Stomach (tissue), 9 donors: Measurements from ENCODE around the gene PPEF2. TPM values are rescaled to one million over a fixed set of nuclear protein-coding genes. Genes with fewer than 3 reads are reported as not detected.

Experiments used
- DNase-seq, 2 donors: peaks; one replicate each; pipeline versions ENCODE4 v3.0.0 to v3.0.0-alpha.2; 2013 to 2019
- H3K27ac ChIP-seq, 5 donors: fragments of 200-600 bp in 4 of 5; sonication (generic) in 4 of 5; one replicate each; pipeline ENCODE4 v1.5.1; 2013 to 2019; ENCODE audit warnings: mild to moderate bottlenecking in 1 of 5, moderate library complexity in 1 of 5
- H3K27me3 ChIP-seq, 3 donors: fragments of 200-600 bp; sonication (generic); one replicate each; pipeline ENCODE4 v1.5.1; 2017 to 2019; ENCODE audit warnings: mixed run types in 1 of 3
- H3K36me3 ChIP-seq, 4 donors: fragments of 200-600 bp; sonication (generic); 1 replicate in 3 of 4; 2 replicates in 1 of 4; pipeline ENCODE4 v1.5.1; 2016 to 2019
- H3K4me1 ChIP-seq, 4 donors: fragments of 200-600 bp; sonication (generic); one replicate each; pipeline ENCODE4 v1.5.1; 2016 to 2019
- H3K4me3 ChIP-seq, 4 donors: fragments of 200-600 bp; sonication (generic) in 3 of 4; one replicate each; pipeline ENCODE4 v1.5.1; 2016 to 2019; ENCODE audit warnings: mild to moderate bottlenecking in 1 of 4
- H3K9me3 ChIP-seq, 4 donors: fragments of 200-600 bp; sonication (generic); one replicate each; pipeline ENCODE4 v1.5.1; 2016 to 2019
- CTCF ChIP-seq, 7 experiments: fragments of 450-650 bp in 4 of 7; fragments of 200-600 bp in 3 of 7; sonication (generic) in 3 of 7; IDR thresholded peaks; one replicate each; pipeline ENCODE4 v1.5.1; 2016 to 2019; ENCODE audit warnings: antibody characterized with exemption in 7 of 7, control low read depth in 2 of 7, mild to moderate bottlenecking in 1 of 7
- EP300 ChIP-seq: sonication (generic); formaldehyde crosslinking; IDR thresholded peaks from one replicate; pipeline ENCODE4 v1.6.1; 2017; ENCODE audit warnings: antibody characterized with exemption
- POLR2A ChIP-seq, 4 donors: fragments of 450-650 bp; IDR thresholded peaks; one replicate each; pipeline ENCODE4 v1.6.1; 2016; ENCODE audit warnings: antibody characterized with exemption in 4 of 4, control low read depth in 2 of 4, mild to moderate bottlenecking in 1 of 4, moderate library complexity in 1 of 4
- POLR2AphosphoS5 ChIP-seq, 3 donors: sonication (generic); formaldehyde crosslinking; IDR thresholded peaks; one replicate each; pipeline ENCODE4 v1.6.1; 2016; ENCODE audit warnings: antibody characterized with exemption in 3 of 3
- WGBS, 5 donors: extraction: QIAGEN DNeasy Blood & Tissue Kit in 3 of 5; methylation state at CpG; one replicate each; pipeline versions ENCODE4 v1.1.5 to v1.1.7; 2013 to 2018; 5-methylcytosine and 5-hydroxymethylcytosine counted together
- intact Hi-C: fragments of 100-400 bp; cut with DNase I; formaldehyde crosslinking; loops from one replicate; pipeline ENCODE4 v1.15.1; 2023; ENCODE audit warnings: low total_unique reads
- polyA plus RNA-seq, 3 donors: library from polyadenylated mRNA; stranded (reverse); fragments of 200-250 nt; gene quantifications; one replicate each; pipeline ENCODE4 v1.2.3, GENCODE V29; 2013
- total RNA-seq, 5 donors: library from RNA; depleted of rRNA; stranded (reverse); fragments of >200 nt; gene quantifications; one replicate each; pipeline versions ENCODE4 v1.1.0 to v1.2.3, GENCODE V29; 2014 to 2016
- donor health status: healthy with polysubstance abuse.
- donor health status: Bipolar disorder and iron deficiency.
- donor health status: healthy.

The PPEF2 gene
- total and polyA plus RNA-seq, 8 donors, result not detected

- Histone ChIP-seq H3K4me1 (no peaks in the 10 kb centered on the region), H3K27me3 (no peaks in the 10 kb centered on the region), H3K36me3 (no peaks in the 10 kb centered on the region), H3K9me3 (peaks cover 0 to 4% (median 0%) of the 10 kb centered on the region in 4 donors), H3K4me3 (no peak overlapping the region), H3K27ac (no peak overlapping the region)
- 71 to 95% (median 89%) methylated on average over 3 of the region's 3 CpGs for WGBS, 5 donors
- intact Hi-C loops, result no loop called here
- TF ChIP-seq CTCF (IDR thresholded peaks at IDR 0.05) (no peak), POLR2A (IDR thresholded peaks at IDR 0.05) (no peak), EP300 (no peak), POLR2AphosphoS5 (IDR thresholded peaks at IDR 0.05) (no peak)
- no peak for DNase-seq
These were observed 5.7 kb upstream of the PPEF2 start for GRCh38 chr4:75907966-75908365.

- no peaks in the 10 kb centered on the region for H3K36me3 ChIP-seq
- no peak for TF ChIP-seq CTCF (IDR thresholded peaks at IDR 0.05)
- TF ChIP-seq POLR2AphosphoS5 (IDR thresholded peaks at IDR 0.05), result no peak
- TF ChIP-seq EP300, result no peak
- no peak for TF ChIP-seq POLR2A (IDR thresholded peaks at IDR 0.05)
- WGBS, 5 donors, result 65 to 85% (median 80%) methylated on average over 5 of the region's 5 CpGs
- intact Hi-C loops, result no loop called here
- no peak overlapping the region for H3K27ac ChIP-seq
- no peaks in the 10 kb centered on the region for H3K9me3 ChIP-seq
- H3K27me3 ChIP-seq, result no peaks in the 10 kb centered on the region
- DNase-seq, result no peak
- no peak overlapping the region for H3K4me3 ChIP-seq
- no peaks in the 10 kb centered on the region for H3K4me1 ChIP-seq
These were observed 1.8 kb upstream of the PPEF2 start for GRCh38 chr4:75904076-75904475.

- intact Hi-C loops, result no loop called here
- H3K27me3 ChIP-seq, result no peaks in the 10 kb centered on the region
These were observed 3.7 kb downstream of the PPEF2 start for GRCh38 chr4:75898536-75898935.

GRCh38 chr4:75895744-75896314, 6.4 kb downstream of the PPEF2 start:
- no peak overlapping the region for H3K27ac ChIP-seq
- H3K4me3 ChIP-seq, result no peak overlapping the region
- H3K36me3 ChIP-seq, result no peaks in the 10 kb centered on the region
- TF ChIP-seq EP300 (no peak), CTCF (IDR thresholded peaks at IDR 0.05) (peak in 4 of 7 experiments; percentile 37 to 62 (median 52))
- intact Hi-C loops, result no loop called here
- no peaks in the 10 kb centered on the region for H3K9me3 ChIP-seq
- H3K4me1 ChIP-seq, result no peaks in the 10 kb centered on the region
- 45 to 53% (median 49%) methylated on average over 4 of the region's 4 CpGs for WGBS, 5 donors
- DNase-seq, result peak in 1 of 2 donors; percentile 60
- H3K27me3 ChIP-seq, result no peaks in the 10 kb centered on the region

More at GRCh38 chr4:75898536-75898935, 3.7 kb downstream of the PPEF2 start:
- TF ChIP-seq POLR2AphosphoS5 (IDR thresholded peaks at IDR 0.05) (no peak), CTCF (IDR thresholded peaks at IDR 0.05) (no peak), POLR2A (IDR thresholded peaks at IDR 0.05) (no peak), EP300 (no peak)
- no peak for DNase-seq
- no peaks in the 10 kb centered on the region for H3K4me1 ChIP-seq
- no peak overlapping the region for H3K27ac ChIP-seq
- H3K36me3 ChIP-seq, result no peaks in the 10 kb centered on the region
- no peak overlapping the region for H3K4me3 ChIP-seq
- H3K9me3 ChIP-seq, result no peaks in the 10 kb centered on the region
